Measurements from ENCODE around the gene NF2. TPM values are rescaled to one million over a fixed set of nuclear protein-coding genes. Genes with fewer than 3 reads are reported as not detected.
A peak's percentile ranks its signal among the peaks of the same experiment; 100 is the strongest.
"Not testable (repeated sequence)": the region's sequence is repeated elsewhere in the genome, so short reads cannot be mapped to it uniquely, and the experiment has no call there.

The NF2 gene
- total RNA-seq, result 43.9 TPM
- long read RNA-seq, full-length matches to known transcripts, result 31 of 60 reads
- long read RNA-seq, partial matches to known transcripts, result 1 of 60 reads
- long read RNA-seq, other reads (novel, unspliced or antisense), result 28 of 60 reads

GRCh38 chr22:29603358-29604075 lies at the start of gene NF2:
Gene NF2, plus strand, starts transcription at chr22:29603633. Its CDS starts 366 bp downstream, at chr22:29603999.
- peak within 1 kb of the TSS; percentile 99 for H3K4me3 ChIP-seq
- H3K9me3 ChIP-seq, result no peaks in the 10 kb centered on the region
- no peaks in the 10 kb centered on the region for H3K27me3 ChIP-seq
- intact Hi-C loops (cut with DNase I), result no loop called here
- peaks cover 13% of the 10 kb centered on the region for H3K4me1 ChIP-seq
- H3K27ac ChIP-seq, result peak within 1 kb of the TSS; percentile 97
- DNase-seq (peak; percentile 99), ATAC-seq (peak; percentile 99)
- TF ChIP-seq CTCF (IDR thresholded peaks at IDR 0.05), result no peak
- no peaks in the 10 kb centered on the region for H3K36me3 ChIP-seq

DNA sequence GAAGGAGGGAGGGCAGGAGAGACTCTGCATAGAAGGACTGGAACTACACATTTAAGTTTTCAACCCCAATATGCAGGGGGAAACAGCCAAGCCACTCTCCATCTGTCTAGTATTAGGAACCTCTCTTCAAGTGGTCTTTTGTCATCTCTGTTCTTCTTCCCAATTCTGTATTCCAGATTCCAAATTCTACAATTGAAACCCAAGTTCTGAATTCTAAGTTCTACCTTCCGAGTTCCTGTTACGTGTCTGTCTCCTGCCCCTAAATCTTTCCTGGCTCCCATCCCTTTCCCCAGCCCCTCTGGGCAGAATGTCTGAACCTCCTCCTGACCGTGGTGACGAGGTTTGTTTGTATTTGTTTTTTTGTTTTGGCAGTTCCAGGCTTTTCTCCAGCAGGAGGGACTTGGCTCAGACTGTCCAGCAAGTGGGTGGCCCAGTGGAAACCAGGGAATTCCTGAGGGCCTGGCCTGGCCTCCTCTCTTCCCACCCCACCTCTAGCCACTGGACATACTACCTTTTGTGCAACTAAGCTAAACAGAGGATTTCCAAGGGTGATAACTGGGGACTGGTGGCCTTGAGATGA lies 48.3 kb upstream of the NF2 start:
- Histone ChIP-seq H3K27me3 (no peaks in the 10 kb centered on the region), H3K27ac (no peak overlapping the region), H3K4me3 (no peak overlapping the region), H3K4me1 (peaks cover 9% of the 10 kb centered on the region), H3K36me3 (peaks cover 36% of the 10 kb centered on the region), H3K9me3 (no peaks in the 10 kb centered on the region)
- no peak for ATAC-seq
- intact Hi-C loops (cut with DNase I), result no loop called here
- no peak for TF ChIP-seq CTCF (IDR thresholded peaks at IDR 0.05)
- no peak for DNase-seq

DNA sequence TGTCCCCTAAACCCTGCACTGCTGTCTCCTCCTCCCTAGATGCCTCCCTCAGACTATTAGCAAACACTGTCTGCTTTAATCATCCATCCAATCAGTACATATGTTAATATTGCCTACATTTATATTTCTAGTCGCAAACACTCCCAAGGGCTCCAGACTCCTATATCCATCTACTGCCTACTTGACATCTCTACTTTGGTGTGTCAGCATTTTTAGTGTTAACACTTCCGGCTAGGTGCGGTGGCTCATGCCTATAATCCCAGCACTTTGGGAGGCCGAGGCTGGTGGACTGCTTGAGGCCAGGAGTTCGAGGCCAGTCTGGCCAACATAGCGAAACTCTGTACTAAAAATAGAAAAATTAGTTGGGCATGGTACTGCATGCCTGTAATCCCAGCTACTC lies 44.4 kb upstream of the NF2 start:
- no peak for TF ChIP-seq CTCF (IDR thresholded peaks at IDR 0.05)
- Histone ChIP-seq H3K4me1 (peaks cover 8% of the 10 kb centered on the region), H3K9me3 (no peaks in the 10 kb centered on the region), H3K36me3 (peaks cover 43% of the 10 kb centered on the region), H3K27ac (no peak overlapping the region), H3K27me3 (no peaks in the 10 kb centered on the region), H3K4me3 (no peak overlapping the region)
- no peak for ATAC-seq
- intact Hi-C loops (cut with DNase I), result no loop called here
- DNase-seq, result no peak

GRCh38 chr22:29559853-29560252 lies 43.6 kb upstream of the NF2 start:
- ATAC-seq (no peak), DNase-seq (no peak)
- no peak for TF ChIP-seq CTCF (IDR thresholded peaks at IDR 0.05)
- Histone ChIP-seq H3K4me1 (no peaks in the 10 kb centered on the region), H3K9me3 (no peaks in the 10 kb centered on the region), H3K27ac (no peak overlapping the region), H3K36me3 (peaks cover 43% of the 10 kb centered on the region), H3K4me3 (no peak overlapping the region), H3K27me3 (no peaks in the 10 kb centered on the region)
- intact Hi-C loops (cut with DNase I), result no loop called here

- Histone ChIP-seq H3K4me3 (no peak overlapping the region), H3K27me3 (no peaks in the 10 kb centered on the region), H3K4me1 (no peaks in the 10 kb centered on the region), H3K9me3 (no peaks in the 10 kb centered on the region), H3K27ac (no peak overlapping the region), H3K36me3 (peaks cover 29% of the 10 kb centered on the region)
- DNase-seq, result no peak
- TF ChIP-seq CTCF (IDR thresholded peaks at IDR 0.05), result no peak
- intact Hi-C loops (cut with DNase I), result no loop called here
- ATAC-seq, result no peak
Measured at GRCh38 chr22:29563652-29564460, 39.6 kb upstream of the NF2 start.

- ATAC-seq; DNase-seq; H3K4me3 ChIP-seq; H3K9me3 ChIP-seq; H3K4me1 ChIP-seq; H3K27ac ChIP-seq; intact Hi-C loops (cut with DNase I); H3K27me3 ChIP-seq: not testable (repeated sequence)
- H3K36me3 ChIP-seq, result peaks cover 27% of the 10 kb centered on the region
Measured at GRCh38 chr22:29566513-29566912, 36.9 kb upstream of the NF2 start.
